Esophagus squamous epithelium (tissue), 4 donors: ENCODE results near the gene TGM6.

Source experiments
- POLR2A ChIP-seq, 4 donors: fragments of 450-650 bp; IDR thresholded peaks; one replicate each; pipeline ENCODE4 v1.6.1; 2017; ENCODE audit warnings: antibody characterized with exemption in 4 of 4, mild to moderate bottlenecking in 4 of 4, moderate library complexity in 3 of 4
- TF ChIP-seq, protein P1 (sequence below), 6 experiments: fragments of 450-650 bp in 4 of 6; fragments of 200-600 bp in 2 of 6; sonication (generic) in 2 of 6; IDR thresholded peaks; one replicate each; pipeline ENCODE4 v1.5.1; 2016 to 2019; ENCODE audit warnings: antibody characterized with exemption in 6 of 6, mild to moderate bottlenecking in 4 of 6, moderate library complexity in 4 of 6

DNA sequence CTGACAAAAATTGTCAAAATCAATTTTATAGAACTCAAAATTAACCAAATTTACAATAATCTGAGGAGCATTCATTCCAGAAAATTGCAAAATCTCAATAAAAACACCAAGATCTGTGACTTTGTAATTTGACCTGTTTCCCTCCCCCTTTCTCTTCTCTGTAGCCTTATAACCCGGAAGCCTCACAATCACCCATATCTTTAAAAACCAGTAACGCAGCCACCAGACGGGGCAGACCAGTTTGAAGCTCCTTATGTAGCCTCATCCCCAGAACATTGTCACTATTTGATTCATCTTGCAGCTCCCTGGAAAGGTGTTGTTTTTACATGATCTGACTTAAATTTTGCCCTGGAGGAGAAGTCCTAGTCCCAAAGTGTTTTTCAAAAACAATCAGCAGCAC is 27.5 kb upstream of the TGM6 start:
- TF ChIP-seq, protein P1, sequence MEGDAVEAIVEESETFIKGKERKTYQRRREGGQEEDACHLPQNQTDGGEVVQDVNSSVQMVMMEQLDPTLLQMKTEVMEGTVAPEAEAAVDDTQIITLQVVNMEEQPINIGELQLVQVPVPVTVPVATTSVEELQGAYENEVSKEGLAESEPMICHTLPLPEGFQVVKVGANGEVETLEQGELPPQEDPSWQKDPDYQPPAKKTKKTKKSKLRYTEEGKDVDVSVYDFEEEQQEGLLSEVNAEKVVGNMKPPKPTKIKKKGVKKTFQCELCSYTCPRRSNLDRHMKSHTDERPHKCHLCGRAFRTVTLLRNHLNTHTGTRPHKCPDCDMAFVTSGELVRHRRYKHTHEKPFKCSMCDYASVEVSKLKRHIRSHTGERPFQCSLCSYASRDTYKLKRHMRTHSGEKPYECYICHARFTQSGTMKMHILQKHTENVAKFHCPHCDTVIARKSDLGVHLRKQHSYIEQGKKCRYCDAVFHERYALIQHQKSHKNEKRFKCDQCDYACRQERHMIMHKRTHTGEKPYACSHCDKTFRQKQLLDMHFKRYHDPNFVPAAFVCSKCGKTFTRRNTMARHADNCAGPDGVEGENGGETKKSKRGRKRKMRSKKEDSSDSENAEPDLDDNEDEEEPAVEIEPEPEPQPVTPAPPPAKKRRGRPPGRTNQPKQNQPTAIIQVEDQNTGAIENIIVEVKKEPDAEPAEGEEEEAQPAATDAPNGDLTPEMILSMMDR (IDR thresholded peaks at IDR 0.05): no peak
- no peak for TF ChIP-seq POLR2A (IDR thresholded peaks at IDR 0.05)
